ENCODE data around the gene DOCK2.

Gene DOCK2

DNA sequence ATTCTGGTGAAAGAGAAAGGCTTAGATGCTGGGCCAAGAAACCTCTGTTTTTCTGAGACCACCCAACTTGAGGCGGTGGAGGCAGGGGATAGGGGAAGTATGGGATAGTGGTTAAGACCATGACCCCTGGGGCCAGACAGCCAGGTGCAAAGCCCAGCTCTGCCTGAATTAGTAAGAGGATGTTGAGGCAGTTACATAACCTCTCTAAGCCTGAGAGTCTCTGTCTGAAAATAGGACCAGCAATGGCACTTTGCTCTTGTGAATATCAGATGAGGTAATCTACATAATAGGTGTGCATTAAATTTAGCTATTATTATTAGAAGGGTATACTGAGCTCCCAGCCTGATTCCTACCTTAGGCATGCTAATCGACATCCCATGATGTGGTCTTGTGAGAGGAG is 68.2 kb downstream of the DOCK2 start:
- Mint-ChIP-seq H3K36me3 (ENCODE audit: low read depth) (peaks cover 99% of the 10 kb centered on the region), H3K4me3 (no peak overlapping the region), H3K27me3 (no peaks in the 10 kb centered on the region), H3K27ac (no peak overlapping the region), H3K9me3 (no peaks in the 10 kb centered on the region), H3K4me1 (ENCODE audit: low read depth) (peaks cover 36% of the 10 kb centered on the region)
- intact Hi-C loops (cut with micrococcal nuclease), result loop anchor here (10.0 kb wide), 1 partner anchor 1211 kb away; no protein-coding TSS in a partner anchor

DNA sequence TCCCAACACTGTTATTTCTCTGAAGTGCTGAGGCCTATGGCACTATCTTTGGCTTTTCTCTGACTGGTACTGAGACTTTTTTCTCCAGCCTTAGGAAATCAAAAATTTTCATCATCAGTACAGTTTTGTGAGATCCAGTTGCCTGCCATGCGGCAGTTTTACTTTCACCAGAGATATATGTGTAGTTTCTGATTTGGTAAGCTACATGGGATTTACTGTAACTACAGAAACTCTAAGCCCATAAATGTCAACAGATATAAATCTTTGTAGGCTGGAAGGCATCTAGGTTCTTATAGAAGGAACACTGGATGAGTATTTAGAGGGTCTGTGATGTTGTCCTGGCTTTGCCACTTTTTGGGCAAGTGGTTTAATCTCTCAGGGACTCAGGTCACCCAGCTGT is 69.0 kb downstream of the DOCK2 start:
- intact Hi-C loops (cut with micrococcal nuclease), result loop anchor here (10.0 kb wide), 1 partner anchor 1211 kb away; no protein-coding TSS in a partner anchor
- H3K4me1 Mint-ChIP-seq (ENCODE audit: low read depth), result peaks cover 32% of the 10 kb centered on the region
- H3K36me3 Mint-ChIP-seq (ENCODE audit: low read depth), result peaks cover 99% of the 10 kb centered on the region
- H3K4me3 Mint-ChIP-seq, result no peak overlapping the region
- no peaks in the 10 kb centered on the region for H3K9me3 Mint-ChIP-seq
- no peaks in the 10 kb centered on the region for H3K27me3 Mint-ChIP-seq
- no peak overlapping the region for H3K27ac Mint-ChIP-seq

DNA sequence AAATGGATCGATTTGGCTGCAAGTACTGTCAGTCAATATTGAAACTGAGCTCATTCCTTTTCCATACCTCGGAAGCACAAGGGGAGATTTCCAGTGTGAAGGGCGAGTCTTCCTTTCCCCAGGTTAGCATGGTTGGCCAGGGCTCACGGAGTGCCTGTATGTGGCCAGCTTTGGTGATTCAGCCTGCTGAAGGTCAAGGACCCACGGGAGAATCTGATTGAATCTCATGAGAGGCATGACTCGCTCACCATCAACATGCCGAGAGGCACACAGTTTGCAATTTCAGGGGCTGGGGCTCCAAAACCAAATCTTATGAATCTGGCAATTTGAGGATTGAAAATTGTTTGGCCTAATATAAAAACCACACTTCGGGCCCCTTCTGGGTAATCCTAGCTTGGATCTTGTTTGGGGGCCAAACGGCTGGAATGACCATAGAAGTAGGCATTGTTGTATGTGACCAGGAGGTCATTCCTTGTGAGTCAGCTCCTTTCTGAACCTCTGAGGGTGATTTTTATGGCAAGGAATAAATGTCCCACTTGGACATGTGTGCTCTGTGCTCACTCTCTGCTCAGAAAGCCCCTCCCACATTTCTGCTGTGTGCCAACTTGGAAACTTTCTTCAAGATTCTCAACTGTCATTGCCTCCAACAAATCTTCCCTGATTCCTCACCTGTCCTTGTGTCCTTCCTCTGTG is 69.8 kb downstream of the DOCK2 start:
- H3K27me3 Mint-ChIP-seq, result no peaks in the 10 kb centered on the region
- peaks cover 23% of the 10 kb centered on the region for H3K4me1 Mint-ChIP-seq (ENCODE audit: low read depth)
- intact Hi-C loops (cut with micrococcal nuclease), result loop anchor here (10.0 kb wide), 1 partner anchor 1212 kb away; no protein-coding TSS in a partner anchor
- H3K9me3 Mint-ChIP-seq, result no peaks in the 10 kb centered on the region
- no peak overlapping the region for H3K4me3 Mint-ChIP-seq
- peaks cover 99% of the 10 kb centered on the region for H3K36me3 Mint-ChIP-seq (ENCODE audit: low read depth)
- H3K27ac Mint-ChIP-seq, result no peak overlapping the region

DNA sequence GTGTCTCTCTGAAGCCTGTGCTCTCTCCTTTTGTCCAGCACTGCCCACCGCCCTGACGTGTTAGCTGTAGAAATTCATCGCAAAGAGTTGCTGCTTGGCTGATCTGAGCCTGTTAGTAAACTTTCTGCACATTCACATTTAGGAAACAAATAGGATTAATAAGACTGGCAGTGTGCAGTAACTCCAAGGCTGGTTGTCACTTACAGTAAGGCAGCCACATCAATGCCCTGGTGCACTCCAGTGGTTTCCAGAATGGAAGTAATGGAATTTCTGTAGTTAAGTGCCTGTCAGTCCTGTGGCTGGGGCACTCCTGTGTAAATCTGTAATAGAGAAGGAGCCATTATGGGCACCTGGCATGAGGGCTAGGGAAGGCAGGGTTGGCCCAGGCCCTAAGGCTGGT is 70.6 kb downstream of the DOCK2 start:
- intact Hi-C loops (cut with micrococcal nuclease), result loop anchor here (10.0 kb wide), 1 partner anchor 1213 kb away; no protein-coding TSS in a partner anchor
- Mint-ChIP-seq H3K27me3 (no peaks in the 10 kb centered on the region), H3K4me3 (no peak overlapping the region), H3K36me3 (ENCODE audit: low read depth) (peaks cover 99% of the 10 kb centered on the region), H3K4me1 (ENCODE audit: low read depth) (peaks cover 16% of the 10 kb centered on the region), H3K27ac (no peak overlapping the region), H3K9me3 (no peaks in the 10 kb centered on the region)

DNA sequence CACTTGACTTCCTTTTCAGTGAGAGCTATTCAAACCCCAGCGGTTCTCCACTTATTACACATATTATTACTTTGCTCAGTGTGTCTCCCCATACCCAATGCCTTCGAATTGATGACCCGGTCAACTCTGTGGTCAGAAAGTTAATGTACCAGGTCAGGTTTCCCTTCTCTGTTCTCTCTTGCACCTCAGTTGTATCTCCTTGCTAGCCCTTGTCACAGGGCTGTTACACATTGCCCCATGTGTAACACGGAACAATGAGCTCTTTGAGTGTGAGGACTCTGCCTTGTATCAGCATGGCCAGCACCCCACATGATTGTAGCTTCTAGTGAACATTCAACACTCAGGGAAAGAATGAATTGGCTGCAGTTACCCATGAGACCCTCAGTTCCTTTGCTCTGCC is 73.6 kb downstream of the DOCK2 start:
- Mint-ChIP-seq H3K4me3 (no peak overlapping the region), H3K27me3 (no peaks in the 10 kb centered on the region)

DNA sequence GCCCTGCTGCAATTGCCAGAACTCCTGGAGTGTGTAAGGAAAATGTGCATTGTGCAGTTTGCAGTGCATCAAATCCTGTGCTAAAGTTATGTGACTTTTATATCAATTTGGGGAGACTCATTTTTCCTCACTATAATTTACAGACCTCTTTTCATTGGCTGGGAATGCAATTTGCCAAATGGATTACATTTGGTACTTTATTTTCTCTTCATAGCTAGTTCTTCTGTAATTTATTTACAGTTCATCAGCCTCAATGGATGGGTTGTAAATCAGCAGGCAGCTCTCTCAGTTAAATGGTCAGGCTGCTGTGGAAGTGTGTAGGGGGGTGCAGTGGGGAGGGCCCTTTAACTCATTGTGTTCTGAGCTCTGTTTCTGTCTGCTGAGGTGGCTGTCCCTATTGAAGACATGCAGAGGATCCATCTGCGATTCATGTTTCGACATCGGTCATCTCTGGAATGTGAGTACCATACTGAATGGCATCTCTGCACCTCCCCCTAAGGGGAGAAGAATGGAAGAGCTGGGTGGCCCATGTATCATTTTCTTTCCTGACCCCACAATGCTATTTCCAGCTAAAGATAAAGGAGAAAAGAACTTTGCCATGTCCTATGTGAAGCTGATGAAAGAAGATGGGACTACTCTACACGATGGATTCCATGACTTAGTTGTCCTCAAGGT is 74.6 kb downstream of the DOCK2 start:
- Mint-ChIP-seq H3K27me3 (no peaks in the 10 kb centered on the region), H3K4me1 (ENCODE audit: low read depth) (peaks cover 20% of the 10 kb centered on the region), H3K36me3 (ENCODE audit: low read depth) (peaks cover 100% of the 10 kb centered on the region), H3K27ac (no peak overlapping the region), H3K9me3 (no peaks in the 10 kb centered on the region), H3K4me3 (no peak overlapping the region)
- intact Hi-C loops (cut with micrococcal nuclease), result no loop called here

More for the DNA sequence above, 73.6 kb downstream of the DOCK2 start:
- H3K27ac Mint-ChIP-seq, result no peak overlapping the region
- no peaks in the 10 kb centered on the region for H3K9me3 Mint-ChIP-seq
- intact Hi-C loops (cut with micrococcal nuclease), result no loop called here
- peaks cover 10% of the 10 kb centered on the region for H3K4me1 Mint-ChIP-seq (ENCODE audit: low read depth)
- peaks cover 100% of the 10 kb centered on the region for H3K36me3 Mint-ChIP-seq (ENCODE audit: low read depth)

DNA sequence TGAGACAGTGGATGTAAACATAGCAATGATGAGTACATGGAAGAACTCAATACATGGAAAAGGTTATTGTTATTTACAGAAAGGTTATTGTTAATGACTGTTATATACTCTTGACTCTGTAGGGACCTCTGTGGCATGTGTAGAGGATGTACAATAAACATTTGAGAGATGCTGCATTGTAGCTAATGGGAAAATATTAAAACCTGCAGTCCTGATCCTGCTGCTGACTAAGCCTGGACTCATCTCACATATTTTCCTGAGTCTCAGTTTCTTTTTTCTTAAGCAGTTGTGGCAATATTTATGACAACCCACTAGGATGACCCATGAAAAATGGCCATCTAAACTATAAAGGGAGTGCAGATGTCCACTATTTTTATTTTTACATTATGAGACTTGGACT is 75.4 kb downstream of the DOCK2 start:
- Mint-ChIP-seq H3K9me3 (no peaks in the 10 kb centered on the region), H3K4me3 (no peak overlapping the region), H3K4me1 (ENCODE audit: low read depth) (peaks cover 22% of the 10 kb centered on the region), H3K27ac (no peak overlapping the region), H3K36me3 (ENCODE audit: low read depth) (peaks cover 100% of the 10 kb centered on the region), H3K27me3 (no peaks in the 10 kb centered on the region)
- intact Hi-C loops (cut with micrococcal nuclease), result no loop called here

DNA sequence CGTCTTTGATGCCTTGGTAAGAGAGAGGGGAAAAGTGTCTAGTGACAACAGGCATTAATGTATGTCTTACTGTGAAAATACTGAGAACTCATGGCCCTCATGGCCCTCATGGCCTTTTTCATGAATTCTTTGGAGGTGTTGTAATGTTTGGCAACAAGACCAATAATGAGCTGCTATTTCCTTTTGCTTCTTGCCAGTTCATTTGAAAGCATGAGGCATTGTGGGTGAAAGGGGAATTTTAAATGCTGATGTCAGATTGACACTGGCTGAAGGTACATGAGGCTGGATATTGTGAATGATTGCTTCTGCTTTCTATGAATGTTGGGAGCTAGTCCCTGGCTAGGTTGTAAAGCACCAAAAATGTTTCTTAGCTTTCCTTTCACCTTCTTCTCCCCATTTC is 79.2 kb downstream of the DOCK2 start:
- H3K9me3 Mint-ChIP-seq, result peaks cover 5% of the 10 kb centered on the region
- H3K36me3 Mint-ChIP-seq (ENCODE audit: low read depth), result peaks cover 100% of the 10 kb centered on the region
- peaks cover 22% of the 10 kb centered on the region for H3K4me1 Mint-ChIP-seq (ENCODE audit: low read depth)
- peak overlapping the region; percentile 20 for H3K27ac Mint-ChIP-seq
- no peak overlapping the region for H3K4me3 Mint-ChIP-seq
- no peaks in the 10 kb centered on the region for H3K27me3 Mint-ChIP-seq
- intact Hi-C loops (cut with micrococcal nuclease), result no loop called here

DNA sequence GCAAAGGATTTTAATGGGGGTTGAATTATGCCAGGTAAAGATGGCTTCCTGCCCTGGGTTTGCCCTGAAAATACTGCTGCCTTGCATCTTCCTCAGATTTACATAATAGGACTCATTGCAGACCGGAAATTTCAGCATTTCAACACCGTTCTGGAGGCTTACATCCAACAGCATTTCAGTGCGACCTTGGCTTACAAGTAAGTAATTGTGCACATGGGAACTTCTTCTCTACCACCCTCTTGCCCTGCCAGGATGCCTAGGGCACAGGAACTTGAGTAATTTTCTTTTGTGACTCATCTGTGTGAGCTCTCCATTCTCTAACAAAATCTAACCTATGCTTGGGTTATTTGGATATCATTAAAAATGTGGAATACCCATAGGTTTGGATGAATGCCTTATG is 80.2 kb downstream of the DOCK2 start:
- Mint-ChIP-seq H3K36me3 (ENCODE audit: low read depth) (peaks cover 100% of the 10 kb centered on the region), H3K27me3 (no peaks in the 10 kb centered on the region), H3K27ac (peak overlapping the region; percentile 50), H3K4me1 (ENCODE audit: low read depth) (peaks cover 22% of the 10 kb centered on the region), H3K9me3 (peaks cover 5% of the 10 kb centered on the region), H3K4me3 (no peak overlapping the region)
- intact Hi-C loops (cut with micrococcal nuclease), result no loop called here

DNA sequence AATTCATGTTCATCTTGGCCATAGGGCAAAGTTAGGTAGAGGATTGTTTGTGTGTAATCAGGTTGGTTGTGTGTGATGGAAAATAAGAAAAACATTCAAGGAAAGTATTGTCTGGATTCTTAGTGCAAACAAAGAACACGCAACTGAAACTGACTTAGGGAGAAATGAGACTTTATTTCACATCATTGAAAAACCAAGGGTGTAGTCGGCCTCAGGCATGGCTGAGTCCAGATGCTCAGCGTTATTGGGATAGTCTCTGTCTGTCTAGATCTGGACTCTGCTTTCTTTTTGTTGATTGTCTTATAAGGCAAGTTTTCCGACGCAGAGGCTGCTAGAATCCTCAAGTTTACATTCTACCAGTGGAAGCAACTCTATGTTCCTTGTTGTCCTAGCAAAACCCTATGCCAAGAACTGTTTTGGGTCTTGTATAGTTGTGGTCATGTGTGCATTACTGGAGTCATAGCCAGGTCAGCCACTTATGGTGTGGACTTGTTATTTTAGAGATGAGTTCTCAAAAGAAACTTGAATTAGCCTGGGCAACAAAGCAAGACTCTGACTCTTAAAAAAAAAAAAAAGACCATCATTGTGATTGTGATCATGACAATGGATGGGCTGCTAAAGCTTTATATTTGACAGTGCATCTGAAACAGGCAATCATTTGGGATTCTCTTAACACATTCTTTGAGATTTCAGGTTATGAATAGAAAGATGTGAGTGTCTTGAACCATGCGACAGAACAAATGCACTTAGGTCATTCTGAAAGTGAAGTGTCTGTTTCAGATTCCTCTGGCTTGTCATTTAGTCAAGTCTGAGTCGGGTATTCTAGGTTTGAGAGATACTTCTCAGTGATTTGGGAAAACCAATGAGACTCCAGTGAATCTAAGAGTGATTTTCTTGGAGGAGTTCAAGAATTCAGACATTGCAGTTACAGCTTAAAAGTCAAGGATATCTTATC is 82.6 kb downstream of the DOCK2 start:
- no peaks in the 10 kb centered on the region for H3K27me3 Mint-ChIP-seq
- H3K27ac Mint-ChIP-seq, result no peak overlapping the region
- no peak overlapping the region for H3K4me3 Mint-ChIP-seq
- H3K4me1 Mint-ChIP-seq (ENCODE audit: low read depth), result peaks cover 13% of the 10 kb centered on the region
- intact Hi-C loops (cut with micrococcal nuclease), result loop anchor here (2.0 kb wide), 1 partner anchor 59 kb away; no protein-coding TSS in a partner anchor
- H3K9me3 Mint-ChIP-seq, result peaks cover 5% of the 10 kb centered on the region
- peaks cover 99% of the 10 kb centered on the region for H3K36me3 Mint-ChIP-seq (ENCODE audit: low read depth)

DNA sequence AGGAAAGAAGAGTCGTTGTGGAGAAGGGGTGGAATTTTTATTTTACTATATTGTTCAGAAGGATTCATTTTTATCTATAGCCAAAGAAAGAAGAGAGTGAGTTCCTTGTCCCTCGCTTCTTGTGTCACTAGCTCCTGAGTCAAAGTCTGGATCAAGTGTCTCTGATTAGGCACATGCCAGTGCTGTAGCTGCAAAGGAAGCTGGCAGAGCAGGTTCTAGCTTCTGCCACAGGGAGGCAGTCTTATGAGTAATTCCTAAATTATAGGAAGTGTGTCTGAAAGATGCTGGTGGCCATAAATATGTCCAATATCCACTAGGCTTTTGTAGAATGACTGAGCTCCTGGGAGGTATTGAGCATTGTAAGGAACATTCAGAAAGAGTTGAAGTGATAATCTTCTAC is 84.7 kb downstream of the DOCK2 start:
- Mint-ChIP-seq H3K27ac (no peak overlapping the region), H3K9me3 (peaks cover 5% of the 10 kb centered on the region), H3K27me3 (no peaks in the 10 kb centered on the region), H3K4me1 (ENCODE audit: low read depth) (peaks cover under 1% of the 10 kb centered on the region), H3K36me3 (ENCODE audit: low read depth) (peaks cover 96% of the 10 kb centered on the region), H3K4me3 (no peak overlapping the region)
- intact Hi-C loops (cut with micrococcal nuclease), result loop anchor here (2.0 kb wide), 1 partner anchor 57 kb away; no protein-coding TSS in a partner anchor

DNA sequence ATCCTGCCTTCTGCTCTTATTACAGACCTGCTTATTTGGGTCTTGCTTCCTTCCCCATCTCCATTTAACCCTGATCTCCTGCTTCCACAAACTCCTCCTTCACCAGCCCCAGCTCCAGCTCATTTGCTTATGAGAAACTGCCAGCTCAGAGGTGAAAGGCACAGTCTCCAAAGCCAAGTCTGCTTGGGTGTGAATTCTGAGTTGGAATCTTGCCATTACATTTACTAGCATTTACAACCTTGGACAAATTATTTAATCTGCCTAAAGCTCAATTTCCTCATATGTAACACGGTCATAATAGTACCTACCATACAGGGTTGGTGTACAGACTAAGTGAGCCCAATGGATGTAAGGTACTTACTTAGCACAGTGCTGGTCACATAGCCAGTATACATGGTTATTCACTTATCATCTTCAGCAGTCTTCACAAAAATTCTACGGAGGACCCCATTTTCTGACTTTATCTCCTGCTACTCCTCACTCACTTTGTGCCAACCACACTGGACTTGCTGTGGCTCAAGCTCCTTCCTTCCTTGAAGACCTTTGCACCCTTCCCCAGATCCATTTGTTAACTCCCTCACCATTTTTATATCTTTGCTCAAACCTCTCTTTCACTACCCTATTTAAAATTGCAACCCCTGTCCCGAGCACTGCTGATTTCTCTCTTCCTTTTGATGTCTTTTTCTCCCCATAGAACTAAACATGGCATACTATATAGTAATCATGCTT is 86.2 kb downstream of the DOCK2 start:
- Mint-ChIP-seq H3K27ac (no peak overlapping the region), H3K9me3 (peaks cover 5% of the 10 kb centered on the region), H3K4me1 (ENCODE audit: low read depth) (peaks cover 4% of the 10 kb centered on the region), H3K36me3 (ENCODE audit: low read depth) (peaks cover 96% of the 10 kb centered on the region), H3K27me3 (no peaks in the 10 kb centered on the region), H3K4me3 (no peak overlapping the region)
- intact Hi-C loops (cut with micrococcal nuclease), result no loop called here

Data from dendritic cell treated with granulocyte-macrophage colony-stimulating factor and Interleukin-4, amounts not matched to agents 40 ng/mL and 50 ng/mL, for 4 days (primary cell).